IPS DF 4.7 (cell line): ENCODE measurements around the gene IGLL1.
"Not testable (repeated sequence)": the region's sequence is repeated elsewhere in the genome, so short reads cannot be mapped to it uniquely, and the experiment has no call there.

Experiments used
- DNase-seq: peaks from one replicate; pipeline ENCODE4 v3.0.0-alpha.2; 2013; ENCODE audit warnings: low spot score; ENCODE audit errors: extremely low read depth

IGLL1 gene

GRCh38 chr22:23579870-23580575, at the start of gene IGLL1:
Gene IGLL1, minus strand, starts transcription at chr22:23580290. Its CDS starts 100 bp downstream, at chr22:23580190.
- DNase-seq, result no peak

DNA sequence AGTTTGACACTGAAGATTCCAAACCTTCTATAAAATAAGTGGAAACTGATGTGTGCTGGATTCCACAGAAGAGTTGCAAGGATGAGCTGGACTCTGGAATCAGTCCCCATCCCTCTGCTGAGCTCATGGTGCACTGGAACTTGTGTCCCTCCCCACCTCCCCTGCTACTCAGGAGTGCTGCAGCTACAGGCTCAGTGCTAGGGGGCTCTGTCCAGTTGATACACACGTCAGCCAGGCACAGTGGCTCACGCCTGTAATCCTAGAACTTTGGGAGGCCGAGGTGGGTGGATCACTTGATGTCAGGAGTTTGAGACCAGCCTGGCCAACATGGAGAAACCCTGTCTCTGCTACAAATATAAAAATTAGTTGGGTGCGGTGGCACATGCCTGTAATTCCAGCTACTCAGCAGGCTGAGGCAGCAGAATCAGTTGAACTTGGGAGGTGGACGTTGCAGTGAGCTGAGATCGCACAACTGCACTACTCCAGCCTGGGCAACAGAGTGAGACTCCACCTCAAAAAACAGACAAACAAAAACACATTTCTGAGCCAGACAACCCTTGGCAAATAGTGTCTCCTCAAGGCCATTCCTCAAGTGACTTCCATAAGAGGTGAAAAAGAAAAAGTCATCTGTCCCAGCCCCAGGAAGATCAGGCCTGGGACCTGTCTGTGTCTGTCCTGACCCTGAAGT, 48.1 kb upstream of the IGLL1 start:
- DNase-seq, result not testable (repeated sequence)

- not testable (repeated sequence) for DNase-seq
Observed at GRCh38 chr22:23627401-23628055, 47.4 kb upstream of the IGLL1 start.

DNA sequence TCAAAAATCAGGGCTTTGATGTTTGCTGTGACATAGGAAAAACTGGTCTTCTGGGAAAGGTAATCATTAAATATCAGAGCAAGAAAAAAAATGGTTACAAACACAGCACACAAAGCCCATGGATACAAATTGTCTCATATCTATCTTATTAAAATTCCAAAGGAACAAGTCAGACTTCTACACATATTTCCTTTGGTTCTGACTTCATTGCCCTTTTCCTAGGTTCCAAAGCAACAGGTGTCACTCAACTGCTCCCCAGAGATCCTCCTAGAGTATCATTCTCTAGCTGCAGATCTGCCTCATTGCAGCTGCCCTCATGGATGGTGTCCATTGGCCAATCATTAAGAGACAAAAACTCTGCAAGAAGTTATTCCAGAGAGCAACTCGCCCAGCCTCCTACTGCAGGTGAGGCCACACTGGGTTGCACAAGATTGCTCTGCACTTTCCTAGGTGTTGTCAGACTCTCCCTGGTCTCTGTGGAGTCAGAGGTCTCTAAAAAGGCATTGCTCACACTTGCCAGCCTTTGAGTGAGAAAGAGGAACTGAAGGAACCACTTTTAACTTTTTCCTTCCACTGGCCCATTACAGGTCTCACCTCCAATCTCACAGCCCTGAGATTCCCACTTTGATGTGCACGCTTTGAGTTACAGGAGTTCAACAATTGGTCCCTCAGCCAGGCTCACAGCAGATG, 46.3 kb upstream of the IGLL1 start:
- DNase-seq, result no peak

- DNase-seq, result no peak
Observed at GRCh38 chr22:23622634-23623033, 42.5 kb upstream of the IGLL1 start.

- DNase-seq, result not testable (repeated sequence)
Observed at GRCh38 chr22:23621916-23622315, 41.8 kb upstream of the IGLL1 start.

- no peak for DNase-seq
Observed at GRCh38 chr22:23621082-23621780, 41.1 kb upstream of the IGLL1 start.

- no peak for DNase-seq
Observed at GRCh38 chr22:23613193-23613972, 33.3 kb upstream of the IGLL1 start.

DNA sequence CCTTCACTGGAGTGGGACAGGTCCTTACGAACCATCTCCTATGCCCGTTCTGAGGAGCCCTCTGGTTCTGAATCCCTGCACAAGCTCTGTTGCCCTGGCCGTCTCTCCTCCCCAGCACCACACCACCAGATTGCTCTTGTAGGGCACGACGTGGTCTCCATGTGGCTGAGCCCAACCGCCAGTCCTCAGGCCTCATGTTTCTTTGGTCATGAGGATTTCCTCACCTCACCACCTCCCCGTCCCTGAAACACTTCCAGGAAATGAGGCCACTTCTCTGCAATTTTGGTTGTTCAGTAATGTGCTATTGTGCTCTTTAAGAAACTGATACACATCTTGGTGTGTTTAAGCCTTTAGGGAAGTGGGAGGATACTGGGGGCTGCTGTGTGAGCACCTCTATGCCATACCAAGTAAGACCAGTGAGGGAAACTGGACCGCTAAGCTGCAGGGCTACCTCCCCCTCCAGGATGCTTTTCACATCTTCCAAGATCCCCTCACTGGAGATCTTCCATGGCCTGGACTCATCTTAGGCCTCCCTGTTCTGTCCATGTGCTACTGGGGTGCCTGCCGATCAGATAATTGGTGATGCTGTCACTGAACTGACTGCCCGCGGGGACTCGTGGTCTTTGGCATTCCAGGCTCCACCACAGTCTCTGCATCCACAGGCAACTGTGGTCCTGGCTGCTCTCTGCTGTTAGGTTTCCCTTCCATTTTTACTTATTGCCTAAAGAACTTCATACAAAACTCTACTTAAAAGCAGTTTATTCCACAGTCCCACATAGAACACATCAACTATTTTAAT, 30.1 kb upstream of the IGLL1 start:
- DNase-seq, result no peak

- no peak for DNase-seq
Observed at GRCh38 chr22:23608583-23608982, 28.5 kb upstream of the IGLL1 start.

- DNase-seq, result no peak
Observed at GRCh38 chr22:23606204-23607131, 26.4 kb upstream of the IGLL1 start.

- DNase-seq, result no peak
Observed at GRCh38 chr22:23604939-23605712, 25.0 kb upstream of the IGLL1 start.

DNA sequence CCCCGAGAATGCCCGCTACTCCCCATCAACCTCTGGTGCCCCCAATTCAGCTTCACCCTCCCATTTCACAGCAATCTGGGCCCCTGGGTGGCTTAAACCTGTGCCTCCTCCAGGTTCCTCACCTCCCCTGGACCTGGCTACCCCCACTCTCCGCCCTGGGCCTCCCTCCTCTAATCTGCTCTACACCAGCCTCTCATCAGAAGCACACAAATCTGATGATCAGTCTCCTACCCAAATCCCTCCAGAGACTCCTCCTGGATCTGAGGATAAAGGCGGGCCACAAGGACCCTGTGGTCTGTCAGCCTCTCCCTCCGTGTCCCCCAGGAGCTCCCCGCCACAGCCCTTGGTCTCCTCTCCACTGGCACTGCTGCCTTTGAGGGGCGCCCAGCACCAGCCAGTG, 23.2 kb upstream of the IGLL1 start:
- DNase-seq, result no peak

GRCh38 chr22:23598805-23599518, 18.9 kb upstream of the IGLL1 start:
- no peak for DNase-seq

- DNase-seq, result not testable (repeated sequence)
Observed at GRCh38 chr22:23597576-23598268, 17.6 kb upstream of the IGLL1 start.

DNA sequence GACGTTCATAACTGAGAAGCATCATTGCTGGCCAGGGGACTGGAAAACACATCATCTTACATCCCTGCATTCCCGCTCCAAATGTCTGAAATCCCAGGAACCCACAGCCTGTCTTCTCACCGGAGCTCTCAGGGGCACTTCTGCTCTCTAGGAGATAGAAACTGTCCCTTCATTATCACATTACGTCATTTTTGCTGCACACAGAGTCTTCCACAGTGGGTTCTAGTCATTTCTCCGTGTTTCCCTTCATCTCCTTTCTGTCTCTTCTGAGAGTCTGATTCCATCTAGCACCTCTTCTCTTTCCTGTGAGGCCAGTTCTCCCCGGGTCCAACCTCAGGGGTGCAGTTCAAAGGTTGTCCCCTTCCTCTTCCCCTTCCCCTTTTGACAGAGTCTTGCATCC, 15.8 kb upstream of the IGLL1 start:
- DNase-seq, result not testable (repeated sequence)
